ENCODE data around the gene WNK1.

DNA sequence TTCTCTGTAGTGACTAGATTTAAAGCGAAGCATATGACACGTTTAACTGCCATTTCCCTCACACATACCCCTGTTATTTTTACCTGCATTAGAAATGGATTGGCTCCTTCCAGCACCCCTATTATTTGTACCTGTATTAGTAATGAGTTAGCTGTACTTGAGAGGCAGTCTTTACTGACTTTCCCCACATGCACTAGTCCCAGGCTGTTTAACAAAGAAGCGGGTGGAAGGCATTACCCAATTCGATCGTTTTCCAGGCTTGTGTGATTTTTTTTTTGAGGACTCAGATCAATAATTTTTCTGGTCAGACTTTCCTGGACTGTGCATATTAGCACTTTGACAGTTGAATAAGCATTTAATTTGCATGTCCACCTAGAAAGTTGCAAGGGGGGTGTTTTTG is 150.7 kb downstream of the WNK1 start:
- TF ChIP-seq, protein P1, sequence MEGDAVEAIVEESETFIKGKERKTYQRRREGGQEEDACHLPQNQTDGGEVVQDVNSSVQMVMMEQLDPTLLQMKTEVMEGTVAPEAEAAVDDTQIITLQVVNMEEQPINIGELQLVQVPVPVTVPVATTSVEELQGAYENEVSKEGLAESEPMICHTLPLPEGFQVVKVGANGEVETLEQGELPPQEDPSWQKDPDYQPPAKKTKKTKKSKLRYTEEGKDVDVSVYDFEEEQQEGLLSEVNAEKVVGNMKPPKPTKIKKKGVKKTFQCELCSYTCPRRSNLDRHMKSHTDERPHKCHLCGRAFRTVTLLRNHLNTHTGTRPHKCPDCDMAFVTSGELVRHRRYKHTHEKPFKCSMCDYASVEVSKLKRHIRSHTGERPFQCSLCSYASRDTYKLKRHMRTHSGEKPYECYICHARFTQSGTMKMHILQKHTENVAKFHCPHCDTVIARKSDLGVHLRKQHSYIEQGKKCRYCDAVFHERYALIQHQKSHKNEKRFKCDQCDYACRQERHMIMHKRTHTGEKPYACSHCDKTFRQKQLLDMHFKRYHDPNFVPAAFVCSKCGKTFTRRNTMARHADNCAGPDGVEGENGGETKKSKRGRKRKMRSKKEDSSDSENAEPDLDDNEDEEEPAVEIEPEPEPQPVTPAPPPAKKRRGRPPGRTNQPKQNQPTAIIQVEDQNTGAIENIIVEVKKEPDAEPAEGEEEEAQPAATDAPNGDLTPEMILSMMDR (IDR thresholded peaks at IDR 0.05): no peak
- no peak for TF ChIP-seq POLR2A (IDR thresholded peaks at IDR 0.05)
